Measurements from ENCODE around the gene CRB2.

GRCh38 chr9:123395689-123396511 lies 39.9 kb downstream of the CRB2 start:
- TF ChIP-seq CTCF (IDR thresholded peaks at IDR 0.05) (no peak), EZH2 (IDR thresholded peaks at IDR 0.05; ENCODE audit: borderline replicate concordance, insufficient read depth, low read depth, low read length, poor library complexity, severe bottlenecking) (no peak)
